ENCODE measurements around the gene AHDC1.
A peak's percentile ranks its signal among the peaks of the same experiment; 100 is the strongest.

- TF ChIP-seq EZH2 (IDR thresholded peaks at IDR 0.05) (no peak), CTCF (IDR thresholded peaks at IDR 0.05 in 2 of 3, conservative IDR thresholded peaks at IDR 0.05 in 1 of 3; ENCODE audit: borderline replicate concordance in 1 of 3, insufficient read depth in 1 of 3, low read depth in 2 of 3, low read length in 2 of 3) (peak in 2 of 3 experiments; percentile 70 to 71; a peak in 4 of 6 replicates)
Observed at GRCh38 chr1:27568300-27569087, 35.5 kb downstream of the AHDC1 start.

Data from HCT116 (cell line).